ENCODE results near the gene LTB4R2.

The LTB4R2 gene

DNA sequence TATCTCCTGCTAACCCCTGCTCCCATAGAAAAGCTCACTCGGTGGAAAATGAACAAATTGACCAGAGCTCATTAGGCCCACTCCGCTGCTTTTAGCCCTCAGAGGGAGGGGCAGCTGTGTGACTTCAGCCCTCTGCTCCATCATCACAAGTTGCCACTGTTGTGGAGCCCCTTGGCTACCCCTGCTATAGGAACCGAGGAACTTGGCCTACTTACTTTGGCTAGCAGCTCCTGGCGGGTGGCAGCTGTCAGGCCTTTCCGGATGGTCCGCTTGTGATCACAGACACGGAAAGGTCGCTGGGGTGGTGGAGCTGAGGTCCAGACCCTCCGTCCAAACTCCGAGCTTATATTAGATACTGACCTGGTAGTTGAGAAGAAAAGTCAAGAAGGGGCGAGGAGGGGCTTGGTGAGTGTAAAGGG lies 2.8 kb upstream of the LTB4R2 start:
- no peaks in the 10 kb centered on the region for H3K27me3 ChIP-seq (replicated peaks; ENCODE audit: control insufficient read depth, insufficient read depth, low read length)
- TF ChIP-seq, protein P1, sequence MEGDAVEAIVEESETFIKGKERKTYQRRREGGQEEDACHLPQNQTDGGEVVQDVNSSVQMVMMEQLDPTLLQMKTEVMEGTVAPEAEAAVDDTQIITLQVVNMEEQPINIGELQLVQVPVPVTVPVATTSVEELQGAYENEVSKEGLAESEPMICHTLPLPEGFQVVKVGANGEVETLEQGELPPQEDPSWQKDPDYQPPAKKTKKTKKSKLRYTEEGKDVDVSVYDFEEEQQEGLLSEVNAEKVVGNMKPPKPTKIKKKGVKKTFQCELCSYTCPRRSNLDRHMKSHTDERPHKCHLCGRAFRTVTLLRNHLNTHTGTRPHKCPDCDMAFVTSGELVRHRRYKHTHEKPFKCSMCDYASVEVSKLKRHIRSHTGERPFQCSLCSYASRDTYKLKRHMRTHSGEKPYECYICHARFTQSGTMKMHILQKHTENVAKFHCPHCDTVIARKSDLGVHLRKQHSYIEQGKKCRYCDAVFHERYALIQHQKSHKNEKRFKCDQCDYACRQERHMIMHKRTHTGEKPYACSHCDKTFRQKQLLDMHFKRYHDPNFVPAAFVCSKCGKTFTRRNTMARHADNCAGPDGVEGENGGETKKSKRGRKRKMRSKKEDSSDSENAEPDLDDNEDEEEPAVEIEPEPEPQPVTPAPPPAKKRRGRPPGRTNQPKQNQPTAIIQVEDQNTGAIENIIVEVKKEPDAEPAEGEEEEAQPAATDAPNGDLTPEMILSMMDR (IDR thresholded peaks at IDR 0.05; ENCODE audit: insufficient read depth, low read length, poor library complexity, severe bottlenecking) = no peak
- DNase-seq (ENCODE audit: extremely low read depth, insufficient read length) = no peak
- H3K36me3 ChIP-seq (ENCODE audit: control insufficient read depth, insufficient read depth, low read length) = peaks cover 39% of the 10 kb centered on the region
- H3K4me3 ChIP-seq (replicated peaks; ENCODE audit: low read depth, low read length) = no peak overlapping the region

DNA sequence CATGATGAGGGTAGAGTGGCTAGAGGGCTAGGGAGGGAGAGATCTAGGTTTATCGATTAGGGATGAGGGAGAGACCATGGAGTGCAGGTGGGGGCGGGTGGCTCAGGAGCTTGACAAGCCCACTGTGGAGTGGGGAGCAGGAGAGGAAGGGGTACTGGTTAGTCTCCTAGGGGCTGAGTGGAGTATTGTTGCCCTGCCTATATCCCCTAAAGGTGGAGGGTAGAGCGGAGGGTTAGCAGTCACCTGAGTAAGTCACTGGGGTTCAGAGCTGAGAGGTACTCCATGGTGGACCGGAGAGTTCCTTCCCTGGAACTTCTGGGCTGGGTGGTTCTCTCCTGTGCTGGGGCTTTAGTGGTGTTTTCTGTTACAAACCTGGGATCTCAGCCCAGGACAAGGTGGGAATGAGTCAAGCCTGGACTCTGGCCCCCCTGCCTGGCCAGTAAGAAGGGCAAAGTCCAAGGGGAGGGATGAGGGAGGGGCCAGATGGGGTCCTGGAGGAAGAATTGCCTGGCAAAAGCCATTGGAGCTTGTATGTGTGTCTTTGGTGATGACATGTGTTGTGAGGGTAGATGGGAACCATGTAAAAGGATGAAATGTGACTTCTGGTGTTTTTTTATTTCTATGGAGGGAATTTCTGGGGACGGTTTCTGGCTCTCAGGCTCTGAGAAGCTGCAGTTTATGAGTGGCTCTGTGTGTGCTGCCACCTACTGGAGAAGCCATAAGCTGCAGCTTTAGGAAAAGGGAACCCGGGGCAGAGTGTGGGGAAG lies 2.2 kb upstream of the LTB4R2 start, which contains the start of gene CIDEB:
Gene CIDEB, minus strand, starts transcription at position 403 of the 767 bp plus-strand sequence. Its CDS starts 119 bp downstream, at position 284.
- Histone ChIP-seq H3K27me3 (replicated peaks; ENCODE audit: control insufficient read depth, insufficient read depth, low read length) (no peaks in the 10 kb centered on the region), H3K4me3 (replicated peaks; ENCODE audit: low read depth, low read length) (no peak within 1 kb of the TSS), H3K36me3 (ENCODE audit: control insufficient read depth, insufficient read depth, low read length) (peaks cover 34% of the 10 kb centered on the region)
- TF ChIP-seq, protein P1 (IDR thresholded peaks at IDR 0.05; ENCODE audit: insufficient read depth, low read length, poor library complexity, severe bottlenecking) = peak; percentile 97
- no peak for DNase-seq (ENCODE audit: extremely low read depth, insufficient read length)

DNA sequence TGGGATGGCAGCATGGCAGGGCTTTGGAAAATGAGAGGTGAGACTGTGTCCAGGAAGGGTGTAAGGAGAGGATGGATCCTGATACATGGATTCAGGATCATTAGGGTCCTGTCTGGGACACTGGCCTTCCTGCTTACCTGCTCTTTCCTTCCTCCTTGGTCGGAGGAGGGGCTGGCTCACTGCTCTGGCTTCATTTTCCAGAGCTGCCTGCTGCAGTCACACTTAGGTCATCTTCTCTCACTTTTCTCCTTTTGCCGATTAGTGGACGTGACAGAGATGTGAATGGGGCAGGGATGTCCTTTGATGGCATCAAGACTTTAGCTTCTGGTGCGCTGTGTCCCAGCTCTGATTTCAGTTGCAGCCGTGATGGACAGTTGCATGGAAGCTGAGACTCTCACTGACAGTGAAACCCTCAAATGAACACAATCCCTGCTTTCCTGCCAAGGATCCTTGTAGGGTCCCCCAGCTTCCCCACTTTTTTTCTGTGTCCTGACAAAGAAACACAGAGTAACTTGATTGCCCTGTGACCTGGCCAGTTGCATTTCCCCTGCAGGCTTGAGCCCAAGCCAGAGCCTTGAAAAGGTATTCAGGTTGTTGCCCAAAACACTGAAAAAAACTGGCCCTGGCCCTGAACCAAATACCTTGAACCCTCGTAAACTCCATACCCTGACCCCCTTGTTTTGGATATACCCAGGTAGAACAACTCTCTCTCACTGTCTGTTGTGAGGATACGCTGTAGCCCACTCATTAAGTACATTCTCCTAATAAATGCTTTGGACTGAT lies 1.4 kb upstream of the LTB4R2 start:
- no peak for DNase-seq (ENCODE audit: extremely low read depth, insufficient read length)
- Histone ChIP-seq H3K27me3 (replicated peaks; ENCODE audit: control insufficient read depth, insufficient read depth, low read length) (no peaks in the 10 kb centered on the region), H3K36me3 (ENCODE audit: control insufficient read depth, insufficient read depth, low read length) (peaks cover 31% of the 10 kb centered on the region), H3K4me3 (replicated peaks; ENCODE audit: low read depth, low read length) (no peak overlapping the region)
- TF ChIP-seq, protein P1 (IDR thresholded peaks at IDR 0.05; ENCODE audit: insufficient read depth, low read length, poor library complexity, severe bottlenecking) = no peak

DNA sequence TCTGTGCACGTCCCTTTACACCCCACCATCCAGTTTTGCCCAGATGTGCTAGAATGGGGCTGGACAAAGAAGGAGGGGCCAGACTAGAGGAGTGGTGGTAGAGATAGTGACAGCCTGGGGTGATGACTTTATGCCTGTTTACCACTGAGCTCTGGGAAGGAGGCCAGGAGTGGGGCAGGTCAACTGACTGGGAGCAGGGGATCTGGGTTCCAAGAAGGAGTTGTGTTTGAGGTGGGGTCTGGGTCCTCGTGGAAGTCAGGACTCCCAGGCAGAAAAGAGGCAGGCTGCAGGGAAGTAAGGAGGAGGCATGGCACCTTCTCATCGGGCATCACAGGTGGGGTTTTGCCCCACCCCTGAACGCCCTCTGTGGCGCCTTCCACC lies 315 bp downstream of the LTB4R2 start:
- Histone ChIP-seq H3K27me3 (replicated peaks; ENCODE audit: control insufficient read depth, insufficient read depth, low read length) (no peaks in the 10 kb centered on the region), H3K4me3 (replicated peaks; ENCODE audit: low read depth, low read length) (peak overlapping the region; percentile 63), H3K36me3 (ENCODE audit: control insufficient read depth, insufficient read depth, low read length) (peaks cover 18% of the 10 kb centered on the region)
- TF ChIP-seq, protein P1 (IDR thresholded peaks at IDR 0.05; ENCODE audit: insufficient read depth, low read length, poor library complexity, severe bottlenecking) = no peak
- no peak for DNase-seq (ENCODE audit: extremely low read depth, insufficient read length)

DNA sequence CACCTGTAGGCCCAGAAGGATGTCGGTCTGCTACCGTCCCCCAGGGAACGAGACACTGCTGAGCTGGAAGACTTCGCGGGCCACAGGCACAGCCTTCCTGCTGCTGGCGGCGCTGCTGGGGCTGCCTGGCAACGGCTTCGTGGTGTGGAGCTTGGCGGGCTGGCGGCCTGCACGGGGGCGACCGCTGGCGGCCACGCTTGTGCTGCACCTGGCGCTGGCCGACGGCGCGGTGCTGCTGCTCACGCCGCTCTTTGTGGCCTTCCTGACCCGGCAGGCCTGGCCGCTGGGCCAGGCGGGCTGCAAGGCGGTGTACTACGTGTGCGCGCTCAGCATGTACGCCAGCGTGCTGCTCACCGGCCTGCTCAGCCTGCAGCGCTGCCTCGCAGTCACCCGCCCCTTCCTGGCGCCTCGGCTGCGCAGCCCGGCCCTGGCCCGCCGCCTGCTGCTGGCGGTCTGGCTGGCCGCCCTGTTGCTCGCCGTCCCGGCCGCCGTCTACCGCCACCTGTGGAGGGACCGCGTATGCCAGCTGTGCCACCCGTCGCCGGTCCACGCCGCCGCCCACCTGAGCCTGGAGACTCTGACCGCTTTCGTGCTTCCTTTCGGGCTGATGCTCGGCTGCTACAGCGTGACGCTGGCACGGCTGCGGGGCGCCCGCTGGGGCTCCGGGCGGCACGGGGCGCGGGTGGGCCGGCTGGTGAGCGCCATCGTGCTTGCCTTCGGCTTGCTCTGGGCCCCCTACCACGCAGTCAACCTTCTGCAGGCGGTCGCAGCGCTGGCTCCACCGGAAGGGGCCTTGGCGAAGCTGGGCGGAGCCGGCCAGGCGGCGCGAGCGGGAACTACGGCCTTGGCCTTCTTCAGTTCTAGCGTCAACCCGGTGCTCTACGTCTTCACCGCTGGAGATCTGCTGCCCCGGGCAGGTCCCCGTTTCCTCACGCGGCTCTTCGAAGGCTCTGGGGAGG lies 985 bp downstream of the LTB4R2 start, which contains the start of gene LTB4R:
Gene LTB4R, plus strand, starts transcription at position 857 of the 959 bp plus-strand sequence. CDS start 4,150 bp downstream, outside the sequence.
- TF ChIP-seq, protein P1 (IDR thresholded peaks at IDR 0.05; ENCODE audit: insufficient read depth, low read length, poor library complexity, severe bottlenecking) = no peak
- Histone ChIP-seq H3K4me3 (replicated peaks; ENCODE audit: low read depth, low read length) (peak within 1 kb of the TSS; percentile 63), H3K36me3 (ENCODE audit: control insufficient read depth, insufficient read depth, low read length) (peaks cover 14% of the 10 kb centered on the region), H3K27me3 (replicated peaks; ENCODE audit: control insufficient read depth, insufficient read depth, low read length) (no peaks in the 10 kb centered on the region)
- peak; percentile 88 for DNase-seq (ENCODE audit: extremely low read depth, insufficient read length)
